Retinal pigment epithelial cell (primary cell): ENCODE results near the gene GLTPD2.

Experiments
- DNase-seq: peaks from one replicate; pipeline ENCODE4 v3.0.0-alpha.2; 2010; ENCODE audit warnings: low read depth
- H3K4me3 ChIP-seq: 2 replicates; pipeline ENCODE4 v1.5.1; 2011; ENCODE audit warnings: mild to moderate bottlenecking, low read length, control low read depth, moderate library complexity
- TF ChIP-seq, protein P1 (sequence below): conservative IDR thresholded peaks from 2 replicates; pipeline ENCODE4 v1.5.1; 2011; ENCODE audit warnings: low read depth, low read length, control low read depth, inconsistent platforms

GLTPD2 gene

DNA sequence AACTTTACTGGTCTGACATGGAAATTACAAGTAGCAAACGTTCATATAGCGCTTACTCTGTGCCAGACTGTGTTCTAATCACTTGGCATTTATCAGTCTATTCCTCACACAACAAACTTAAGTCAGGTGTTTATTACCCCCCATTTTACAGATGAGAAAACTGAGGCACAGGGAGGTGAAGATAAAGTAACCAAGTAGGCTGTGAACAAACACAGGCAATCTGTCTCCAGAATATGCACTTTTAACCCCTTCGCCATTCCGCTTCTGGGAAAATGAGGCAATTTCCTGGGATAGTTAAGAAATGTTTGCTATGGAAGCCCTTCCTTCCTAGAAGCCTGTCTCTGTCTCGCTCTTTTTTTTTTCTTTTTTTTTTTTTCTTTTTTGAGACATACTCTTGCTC, 36.8 kb upstream of the GLTPD2 start:
- DNase-seq = no peak
- TF ChIP-seq, protein P1, sequence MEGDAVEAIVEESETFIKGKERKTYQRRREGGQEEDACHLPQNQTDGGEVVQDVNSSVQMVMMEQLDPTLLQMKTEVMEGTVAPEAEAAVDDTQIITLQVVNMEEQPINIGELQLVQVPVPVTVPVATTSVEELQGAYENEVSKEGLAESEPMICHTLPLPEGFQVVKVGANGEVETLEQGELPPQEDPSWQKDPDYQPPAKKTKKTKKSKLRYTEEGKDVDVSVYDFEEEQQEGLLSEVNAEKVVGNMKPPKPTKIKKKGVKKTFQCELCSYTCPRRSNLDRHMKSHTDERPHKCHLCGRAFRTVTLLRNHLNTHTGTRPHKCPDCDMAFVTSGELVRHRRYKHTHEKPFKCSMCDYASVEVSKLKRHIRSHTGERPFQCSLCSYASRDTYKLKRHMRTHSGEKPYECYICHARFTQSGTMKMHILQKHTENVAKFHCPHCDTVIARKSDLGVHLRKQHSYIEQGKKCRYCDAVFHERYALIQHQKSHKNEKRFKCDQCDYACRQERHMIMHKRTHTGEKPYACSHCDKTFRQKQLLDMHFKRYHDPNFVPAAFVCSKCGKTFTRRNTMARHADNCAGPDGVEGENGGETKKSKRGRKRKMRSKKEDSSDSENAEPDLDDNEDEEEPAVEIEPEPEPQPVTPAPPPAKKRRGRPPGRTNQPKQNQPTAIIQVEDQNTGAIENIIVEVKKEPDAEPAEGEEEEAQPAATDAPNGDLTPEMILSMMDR = no peak

GRCh38 chr17:4753392-4753791, 35.4 kb upstream of the GLTPD2 start:
- H3K4me3 ChIP-seq = no peak overlapping the region
- TF ChIP-seq, protein P1 = no peak
- no peak for DNase-seq

More for the DNA sequence above, 36.8 kb upstream of the GLTPD2 start:
- H3K4me3 ChIP-seq = no peak overlapping the region

GRCh38 chr17:4759776-4760236, 29.0 kb upstream of the GLTPD2 start:
- TF ChIP-seq, protein P1 = no peak
- DNase-seq = no peak
- H3K4me3 ChIP-seq = no peak overlapping the region

DNA sequence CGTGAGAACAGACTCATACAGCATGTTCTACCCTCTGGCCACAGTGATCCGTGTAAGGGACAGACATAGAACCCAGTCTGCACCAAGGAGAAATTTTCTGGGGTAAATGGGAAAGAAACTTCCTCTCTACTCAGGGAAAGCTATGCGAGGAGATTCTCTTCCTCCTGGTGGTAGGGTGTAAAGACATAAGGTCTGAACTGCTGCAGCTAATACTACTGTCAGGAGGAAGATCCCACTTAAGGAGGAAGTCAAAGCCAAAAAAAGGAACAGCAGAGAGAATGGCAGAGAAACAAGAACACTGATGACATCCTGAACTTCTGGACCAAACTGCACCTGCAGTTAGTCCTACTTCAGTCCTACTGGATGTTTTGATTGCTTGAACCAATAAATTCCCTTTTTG, 24.2 kb upstream of the GLTPD2 start:
- TF ChIP-seq, protein P1 = no peak
- no peak overlapping the region for H3K4me3 ChIP-seq
- DNase-seq = no peak

DNA sequence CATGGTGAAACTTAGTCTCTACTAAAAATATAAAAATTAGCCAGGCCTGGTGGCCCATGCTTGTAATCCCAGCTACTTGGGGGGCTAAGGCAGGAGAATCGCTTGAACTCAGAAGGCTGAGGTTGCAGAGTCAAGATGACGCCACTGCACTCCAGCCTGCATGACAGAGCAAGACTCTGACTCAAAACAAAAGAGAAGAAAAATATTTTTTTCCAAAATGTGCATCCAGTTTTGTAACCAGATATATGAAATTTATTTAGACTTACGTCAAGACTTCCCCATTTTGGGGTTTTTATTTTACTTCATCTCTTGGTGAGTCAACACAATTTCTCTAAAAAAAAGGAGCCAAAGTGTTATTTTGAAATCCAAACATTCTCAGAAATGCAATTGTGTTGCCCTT, 22.6 kb upstream of the GLTPD2 start:
- no peak overlapping the region for H3K4me3 ChIP-seq
- no peak for DNase-seq
- TF ChIP-seq, protein P1 = no peak

- DNase-seq = no peak
- H3K4me3 ChIP-seq = no peak overlapping the region
- TF ChIP-seq, protein P1 = no peak
These were observed 22.0 kb upstream of the GLTPD2 start for GRCh38 chr17:4766723-4767122.

DNA sequence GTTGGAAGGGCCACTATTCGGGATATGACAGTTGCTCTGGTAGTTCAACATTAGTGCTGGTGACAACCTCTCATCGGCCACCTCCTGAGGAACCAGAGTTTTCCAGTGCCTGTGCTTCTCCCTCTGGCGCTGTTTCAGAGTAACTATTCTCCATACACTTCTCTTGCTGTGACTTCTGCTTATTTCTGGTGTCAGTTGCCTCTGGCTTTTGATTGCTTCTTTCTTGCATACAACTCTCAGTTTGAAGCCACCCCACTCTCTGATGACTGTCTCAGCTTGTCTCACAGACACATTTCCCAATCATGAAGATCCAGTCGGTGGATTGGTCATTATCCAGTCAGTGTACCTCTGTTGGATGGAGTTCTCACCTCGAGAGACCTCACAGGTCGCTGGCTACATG, 20.5 kb upstream of the GLTPD2 start:
- H3K4me3 ChIP-seq = no peak overlapping the region
- no peak for DNase-seq
- TF ChIP-seq, protein P1 = no peak
